UCSD-AML1 (cell line): ENCODE measurements around the gene SULT2B1.
A peak's percentile ranks its signal among the peaks of the same experiment; 100 is the strongest.
"Not testable (repeated sequence)": the region's sequence is repeated elsewhere in the genome, so short reads cannot be mapped to it uniquely, and the experiment has no call there.

Experiments
- DNase-seq: peaks from one replicate; lab custom pipeline; 2025; ENCODE audit not compliant: unreplicated experiment; lab: John Stamatoyannopoulos, UW

Gene SULT2B1

GRCh38 chr19:48556825-48557224, 4.9 kb downstream of the SULT2B1 start:
- DNase-seq, result no peak

DNA sequence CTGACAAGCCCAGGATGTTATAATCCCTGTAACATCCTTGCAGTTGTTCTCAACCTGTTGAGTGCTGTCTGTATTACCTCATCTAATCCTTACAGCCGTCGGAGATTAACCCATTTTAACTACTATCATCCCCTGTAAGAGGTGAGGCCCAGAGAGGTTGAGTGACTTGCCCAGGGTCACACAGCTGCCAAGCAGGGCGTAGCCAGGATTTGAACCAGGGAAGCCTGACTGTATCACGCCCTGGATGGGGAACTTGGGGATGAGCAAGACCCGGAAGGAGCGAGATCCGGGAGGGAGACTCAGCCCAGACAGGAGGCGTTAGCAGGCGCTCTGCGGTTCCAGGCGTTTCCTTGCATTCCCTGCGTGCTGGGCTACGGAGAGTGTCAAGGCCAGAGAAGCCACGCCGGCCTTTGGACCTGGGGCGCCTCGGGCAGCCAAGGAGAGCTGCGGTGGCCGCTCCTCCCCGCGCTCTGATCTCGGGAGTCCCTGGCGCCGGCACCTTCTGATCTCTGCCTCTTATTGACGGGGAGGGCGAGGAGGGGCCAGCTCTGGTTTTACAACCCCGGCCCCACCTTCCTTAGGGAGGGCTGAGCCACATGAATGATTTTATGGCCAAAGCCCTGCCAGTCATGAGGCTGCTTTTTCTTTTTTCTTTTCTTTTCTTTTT, 6.2 kb downstream of the SULT2B1 start:
- DNase-seq, result peak; percentile 55

DNA sequence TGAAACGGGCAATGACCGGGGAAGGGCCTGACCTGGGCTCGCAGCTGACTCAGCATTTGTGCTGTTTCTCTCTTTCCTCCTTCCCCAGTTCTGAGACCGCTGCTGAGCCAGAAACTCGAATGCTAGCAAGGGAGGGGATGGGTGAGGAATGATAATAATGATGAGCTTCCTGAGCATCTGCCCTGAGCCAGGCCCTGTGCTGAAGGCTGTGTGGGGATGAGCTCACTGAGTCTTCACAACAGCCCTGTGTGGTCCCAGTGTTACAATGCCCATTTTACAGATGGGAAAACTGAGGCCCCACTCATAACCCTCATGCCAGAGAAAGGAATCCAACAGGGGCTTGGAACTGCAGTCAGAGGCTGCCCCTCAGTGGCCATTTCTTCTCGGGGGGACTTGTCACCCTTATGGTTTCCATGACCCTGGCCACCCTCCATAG, 8.1 kb downstream of the SULT2B1 start:
- no peak for DNase-seq

- no peak for DNase-seq
Measured at GRCh38 chr19:48561412-48561811, 9.4 kb downstream of the SULT2B1 start.

DNA sequence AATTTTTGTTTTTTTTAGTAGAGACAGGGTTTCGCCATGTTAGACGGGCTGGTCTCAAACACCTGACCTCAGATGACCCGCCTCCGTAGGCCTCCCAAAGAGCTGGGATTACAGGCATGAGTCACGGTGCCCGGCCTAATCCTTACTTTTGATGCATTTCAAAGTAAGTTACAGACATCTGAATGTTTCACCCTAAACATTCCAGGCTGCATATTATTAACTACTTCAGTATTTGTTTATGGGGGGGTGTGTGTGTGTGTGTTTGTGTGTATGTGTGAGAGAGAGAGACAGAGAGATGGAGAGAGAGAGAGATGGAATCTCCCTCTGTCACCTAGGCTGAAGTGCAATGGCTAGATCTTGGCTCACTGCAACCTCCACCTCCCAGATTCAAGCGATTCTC, 13.1 kb downstream of the SULT2B1 start:
- no peak for DNase-seq

- DNase-seq, result peak; percentile 26
Measured at GRCh38 chr19:48568345-48568886, 16.4 kb downstream of the SULT2B1 start.

GRCh38 chr19:48569814-48570213, 17.8 kb downstream of the SULT2B1 start:
- DNase-seq, result no peak

DNA sequence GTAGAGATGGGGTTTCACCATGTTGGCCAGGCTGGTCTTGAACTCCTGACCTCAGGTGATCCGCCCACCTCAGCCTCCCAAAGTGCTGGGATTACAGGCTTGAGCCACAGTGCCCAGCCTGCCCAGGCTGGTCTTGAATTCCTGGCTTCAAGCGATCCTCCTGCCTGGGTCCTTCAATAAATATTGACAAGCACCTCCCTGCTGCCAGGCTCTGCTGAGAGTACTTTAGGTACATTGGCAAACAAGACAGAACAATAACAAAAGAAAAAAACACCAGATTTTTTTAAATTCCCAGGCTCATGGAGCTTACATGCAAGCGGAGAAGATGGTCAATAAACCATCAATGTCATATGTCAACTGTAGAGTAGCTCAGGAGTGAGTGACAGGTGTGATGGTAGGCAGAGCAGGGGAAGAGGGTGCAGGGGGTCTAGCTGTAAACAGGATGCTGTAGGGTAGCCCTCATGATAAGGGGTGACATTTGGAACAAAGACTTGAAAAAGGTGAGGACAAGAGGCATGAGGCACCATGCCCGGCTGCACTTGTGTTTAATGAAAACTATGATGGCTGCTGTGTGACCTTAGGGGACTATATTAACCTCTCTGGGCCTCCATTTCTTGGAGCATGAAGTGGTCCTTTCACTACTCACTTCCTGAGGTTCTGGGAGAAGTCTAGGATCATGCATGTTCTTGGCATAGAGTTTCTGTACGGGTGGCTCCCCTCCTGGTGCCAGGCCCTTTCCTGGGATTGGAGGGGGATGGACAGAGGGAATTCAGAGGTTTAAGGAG, 19.6 kb downstream of the SULT2B1 start:
- DNase-seq, result no peak

DNA sequence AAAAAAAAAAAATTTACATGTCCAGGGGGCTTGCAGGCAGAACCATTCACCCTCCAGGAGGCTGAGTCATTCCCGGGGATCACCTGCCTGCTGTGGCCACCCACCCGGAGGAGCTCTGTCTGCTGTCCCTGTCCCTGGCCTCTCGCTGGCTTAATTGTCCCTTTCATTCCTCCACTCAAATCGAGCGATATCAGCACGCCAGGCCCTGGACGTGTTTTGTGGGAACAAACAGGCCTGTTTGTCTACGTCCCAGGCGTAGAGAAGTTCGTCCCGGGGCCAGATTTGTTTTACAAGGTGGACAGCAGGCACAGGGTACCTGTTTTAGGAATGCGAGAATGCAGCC, 21.2 kb downstream of the SULT2B1 start:
- DNase-seq, result no peak

DNA sequence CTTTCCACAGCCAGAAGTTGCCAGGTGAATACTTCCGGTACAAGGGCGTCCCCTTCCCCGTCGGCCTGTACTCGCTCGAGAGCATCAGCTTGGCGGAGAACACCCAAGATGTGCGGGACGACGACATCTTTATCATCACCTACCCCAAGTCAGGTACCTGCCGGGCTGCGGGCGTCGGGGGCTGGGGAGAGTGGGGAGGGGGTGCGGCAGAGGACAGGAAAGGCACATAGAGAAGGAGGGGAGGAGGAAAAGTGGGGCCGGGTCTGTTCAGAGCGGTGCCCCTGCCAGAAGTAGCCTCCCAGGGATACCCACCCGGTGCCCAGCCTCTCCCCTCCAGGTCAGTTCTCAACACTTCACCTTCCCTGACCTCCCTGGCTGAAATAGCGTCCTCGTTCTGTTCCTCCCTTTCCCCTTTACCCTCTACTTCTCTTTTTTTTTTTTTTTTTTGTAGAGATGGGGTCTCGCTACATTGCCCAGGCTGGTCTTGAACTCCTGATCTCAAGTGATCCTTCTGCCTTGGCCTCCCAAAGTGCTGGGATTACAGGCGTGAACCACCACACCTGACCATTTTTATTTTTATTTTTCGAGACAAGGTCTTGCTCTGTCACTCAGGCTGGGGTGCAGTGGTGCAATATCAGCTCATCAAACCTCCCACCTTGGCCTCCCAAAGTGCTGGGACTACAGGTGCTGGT, 24.1 kb downstream of the SULT2B1 start:
- DNase-seq, result no peak

DNA sequence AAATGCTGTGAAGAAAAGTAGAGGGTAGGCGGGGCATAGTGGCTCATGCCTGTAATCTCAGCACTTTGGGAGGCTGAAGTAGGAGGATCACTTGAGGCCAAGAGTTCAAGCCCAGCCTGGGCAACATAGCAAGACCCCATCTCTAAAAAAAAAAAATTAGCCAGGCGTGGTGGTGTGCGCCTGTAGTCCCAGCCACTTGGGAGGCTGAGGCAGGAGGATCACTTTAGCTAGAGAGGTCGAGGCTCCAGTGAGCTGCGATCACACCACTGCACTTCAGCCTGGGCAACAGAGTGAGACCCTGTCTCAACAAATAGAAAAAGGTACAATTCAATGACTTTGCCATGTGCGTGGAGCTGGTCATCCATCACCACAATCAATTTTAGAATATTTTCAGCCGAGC, 25.9 kb downstream of the SULT2B1 start:
- DNase-seq, result not testable (repeated sequence)

DNA sequence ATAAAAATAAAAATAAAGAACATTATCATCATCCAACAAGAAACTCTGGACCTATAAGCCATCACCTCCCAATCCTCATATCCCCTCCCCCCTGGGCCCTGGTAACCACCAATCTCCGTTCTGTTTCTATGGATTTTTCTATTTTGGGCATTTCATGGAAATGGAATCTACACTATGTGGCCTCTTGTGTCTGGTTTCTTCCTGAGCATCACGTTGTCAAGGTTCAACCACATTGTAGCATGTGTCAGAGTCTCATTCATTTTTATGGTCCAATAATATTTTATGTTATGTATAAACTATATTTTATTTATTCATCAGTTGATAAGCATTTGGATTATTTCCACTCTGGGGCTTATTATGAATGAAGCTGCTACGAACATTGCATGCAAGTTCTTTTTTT, 26.9 kb downstream of the SULT2B1 start:
- no peak for DNase-seq

- no peak for DNase-seq
Measured at GRCh38 chr19:48582168-48582567, 30.2 kb downstream of the SULT2B1 start.

- DNase-seq, result no peak
Measured at GRCh38 chr19:48587387-48587786, 35.4 kb downstream of the SULT2B1 start.

DNA sequence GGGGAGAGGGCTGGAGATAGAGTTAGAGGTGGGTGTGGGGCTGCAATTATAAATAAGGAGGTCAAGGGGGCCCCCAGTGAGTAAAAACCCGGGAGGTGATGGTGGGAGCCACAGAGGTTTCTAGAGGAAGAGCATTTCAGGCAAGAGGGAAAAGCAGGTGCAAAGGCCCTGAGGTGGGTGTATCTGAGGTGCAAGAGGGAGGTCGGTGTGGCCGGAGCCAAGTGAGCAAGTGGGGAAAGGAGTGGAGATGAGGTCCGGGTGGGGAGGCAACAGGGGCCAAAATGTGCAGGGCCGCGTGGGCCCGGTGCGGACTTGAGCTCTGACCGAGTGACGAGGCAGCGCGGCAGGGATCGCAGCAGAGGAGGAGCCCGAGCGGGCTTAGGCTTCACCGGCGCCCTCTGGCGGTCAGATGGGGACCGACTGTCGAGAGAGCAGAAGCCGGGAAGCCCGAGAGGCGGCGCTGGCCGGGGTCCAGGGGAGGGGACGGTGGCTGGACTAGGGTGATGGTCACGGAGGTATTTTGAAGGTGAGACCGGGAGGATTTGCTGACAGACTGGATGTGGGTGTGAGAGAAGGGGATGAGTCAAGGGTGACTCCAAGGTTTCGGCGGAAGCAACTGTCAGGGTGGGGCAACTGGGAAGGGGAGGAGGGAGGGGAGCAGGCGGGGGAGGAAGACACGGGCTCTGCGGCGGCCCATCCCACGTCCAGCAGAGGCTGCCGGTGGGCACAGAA, 36.9 kb downstream of the SULT2B1 start:
- peak; percentile 87 for DNase-seq

- no peak for DNase-seq
Measured at GRCh38 chr19:48591021-48591420, 39.0 kb downstream of the SULT2B1 start.

GRCh38 chr19:48595171-48595570, 43.2 kb downstream of the SULT2B1 start:
- DNase-seq, result no peak

- DNase-seq, result no peak
Measured at GRCh38 chr19:48595833-48596232, 43.9 kb downstream of the SULT2B1 start.

- DNase-seq, result no peak
Measured at GRCh38 chr19:48596237-48596636, 44.3 kb downstream of the SULT2B1 start.

GRCh38 chr19:48596679-48597465, 44.9 kb downstream of the SULT2B1 start:
- DNase-seq, result no peak
